ENCODE results near the gene SLC22A1. TPM values are rescaled to one million over a fixed set of nuclear protein-coding genes. Genes with fewer than 3 reads are reported as not detected.

Gene SLC22A1
- total and polyA plus RNA-seq, 2 of the 13 experiments (the other 11 are each of a cell fraction or from before 2014, with no cell fraction given) = 0.80 to 0.87 TPM

DNA sequence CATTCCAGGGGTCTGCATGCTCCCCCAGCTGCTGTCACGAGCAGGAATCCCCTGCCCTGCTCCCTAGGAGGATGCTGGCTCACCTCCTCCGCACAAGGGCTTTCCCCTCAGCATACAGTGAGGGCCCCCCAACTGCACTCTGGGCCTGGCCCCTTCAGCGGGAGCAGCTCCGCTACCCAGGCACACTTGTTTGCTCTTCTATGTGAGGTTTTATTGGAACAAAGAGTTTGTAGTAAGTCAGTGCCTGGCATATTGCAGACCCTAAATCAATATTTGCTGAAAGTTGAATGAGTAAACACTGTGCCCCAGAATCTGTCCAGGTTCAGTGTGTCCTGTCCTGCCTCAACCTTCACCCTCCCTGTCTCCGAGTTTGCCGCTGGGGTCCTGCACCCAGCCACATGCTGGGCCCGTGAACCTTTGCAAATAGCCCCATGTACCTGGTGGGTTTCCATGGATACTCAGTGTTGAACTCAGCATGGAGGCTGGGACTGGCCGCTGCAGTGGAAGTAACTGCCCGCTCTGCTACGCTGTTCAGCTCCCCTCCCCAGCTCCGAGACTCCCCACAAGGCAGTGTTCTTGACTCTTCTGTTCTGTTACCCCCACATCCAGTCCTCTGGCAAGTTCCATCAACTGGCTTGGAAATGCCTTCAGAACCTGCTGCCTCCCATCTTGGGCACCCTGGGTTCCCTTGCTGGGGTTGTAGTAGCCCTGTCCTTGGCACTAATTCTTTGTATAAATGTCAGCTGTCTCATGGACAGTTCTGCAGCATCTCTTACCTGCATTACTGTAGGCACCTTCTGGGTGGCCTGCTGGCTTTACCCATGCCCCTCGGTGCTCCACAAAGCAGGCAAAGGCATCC is 15.7 kb downstream of the SLC22A1 start (continued):
- TF ChIP-seq, protein P1, sequence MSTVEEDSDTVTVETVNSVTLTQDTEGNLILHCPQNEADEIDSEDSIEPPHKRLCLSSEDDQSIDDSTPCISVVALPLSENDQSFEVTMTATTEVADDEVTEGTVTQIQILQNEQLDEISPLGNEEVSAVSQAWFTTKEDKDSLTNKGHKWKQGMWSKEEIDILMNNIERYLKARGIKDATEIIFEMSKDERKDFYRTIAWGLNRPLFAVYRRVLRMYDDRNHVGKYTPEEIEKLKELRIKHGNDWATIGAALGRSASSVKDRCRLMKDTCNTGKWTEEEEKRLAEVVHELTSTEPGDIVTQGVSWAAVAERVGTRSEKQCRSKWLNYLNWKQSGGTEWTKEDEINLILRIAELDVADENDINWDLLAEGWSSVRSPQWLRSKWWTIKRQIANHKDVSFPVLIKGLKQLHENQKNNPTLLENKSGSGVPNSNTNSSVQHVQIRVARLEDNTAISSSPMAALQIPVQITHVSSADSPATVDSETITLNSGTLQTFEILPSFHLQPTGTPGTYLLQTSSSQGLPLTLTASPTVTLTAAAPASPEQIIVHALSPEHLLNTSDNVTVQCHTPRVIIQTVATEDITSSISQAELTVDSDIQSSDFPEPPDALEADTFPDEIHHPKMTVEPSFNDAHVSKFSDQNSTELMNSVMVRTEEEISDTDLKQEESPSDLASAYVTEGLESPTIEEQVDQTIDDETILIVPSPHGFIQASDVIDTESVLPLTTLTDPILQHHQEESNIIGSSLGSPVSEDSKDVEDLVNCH (CRISPR knock-in tag; IDR thresholded peaks at IDR 0.05) = no peak
- no peak for TF ChIP-seq THYN1 (CRISPR knock-in tag; IDR thresholded peaks at IDR 0.05; ENCODE audit: borderline replicate concordance, low read depth)
- TF ChIP-seq, protein P2, sequence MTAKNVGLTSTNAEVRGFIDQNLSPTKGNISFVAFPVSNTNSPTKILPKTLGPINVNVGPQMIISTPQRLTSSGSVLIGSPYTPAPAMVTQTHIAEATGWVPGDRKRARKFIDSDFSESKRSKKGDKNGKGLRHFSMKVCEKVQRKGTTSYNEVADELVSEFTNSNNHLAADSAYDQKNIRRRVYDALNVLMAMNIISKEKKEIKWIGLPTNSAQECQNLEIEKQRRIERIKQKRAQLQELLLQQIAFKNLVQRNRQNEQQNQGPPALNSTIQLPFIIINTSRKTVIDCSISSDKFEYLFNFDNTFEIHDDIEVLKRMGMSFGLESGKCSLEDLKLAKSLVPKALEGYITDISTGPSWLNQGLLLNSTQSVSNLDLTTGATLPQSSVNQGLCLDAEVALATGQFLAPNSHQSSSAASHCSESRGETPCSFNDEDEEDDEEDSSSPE (CRISPR knock-in tag; IDR thresholded peaks at IDR 0.05) = no peak
- TF ChIP-seq, protein P3, sequence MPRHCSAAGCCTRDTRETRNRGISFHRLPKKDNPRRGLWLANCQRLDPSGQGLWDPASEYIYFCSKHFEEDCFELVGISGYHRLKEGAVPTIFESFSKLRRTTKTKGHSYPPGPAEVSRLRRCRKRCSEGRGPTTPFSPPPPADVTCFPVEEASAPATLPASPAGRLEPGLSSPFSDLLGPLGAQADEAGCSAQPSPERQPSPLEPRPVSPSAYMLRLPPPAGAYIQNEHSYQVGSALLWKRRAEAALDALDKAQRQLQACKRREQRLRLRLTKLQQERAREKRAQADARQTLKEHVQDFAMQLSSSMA (CRISPR knock-in tag; IDR thresholded peaks at IDR 0.05) = no peak; the same call in 1 of the 2 replicates
- TF ChIP-seq ZBTB20 (CRISPR knock-in tag; IDR thresholded peaks at IDR 0.05; ENCODE audit: borderline replicate concordance, low read depth) = 0 out of 2 replicates have a peak, but pooled peaks have one; percentile 60
- TF ChIP-seq BHLHE40 (IDR thresholded peaks at IDR 0.05; ENCODE audit: low read length) = peak; percentile 54
- TF ChIP-seq, protein P4, sequence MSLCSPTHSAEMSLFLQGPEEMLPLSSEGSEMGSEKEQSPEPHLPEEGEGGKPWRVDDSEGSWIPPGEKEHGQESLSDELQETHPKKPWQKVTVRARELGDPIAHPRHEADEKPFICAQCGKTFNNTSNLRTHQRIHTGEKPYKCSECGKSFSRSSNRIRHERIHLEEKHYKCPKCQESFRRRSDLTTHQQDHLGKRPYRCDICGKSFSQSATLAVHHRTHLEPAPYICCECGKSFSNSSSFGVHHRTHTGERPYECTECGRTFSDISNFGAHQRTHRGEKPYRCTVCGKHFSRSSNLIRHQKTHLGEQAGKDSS (CRISPR knock-in tag; IDR thresholded peaks at IDR 0.05; ENCODE audit: borderline replicate concordance, low read depth) = peak; percentile 81; the same call in 1 of the 2 replicates
- no peak for TF ChIP-seq NPAS2 (CRISPR knock-in tag; IDR thresholded peaks at IDR 0.05; ENCODE audit: borderline replicate concordance)
- TF ChIP-seq, protein P5, sequence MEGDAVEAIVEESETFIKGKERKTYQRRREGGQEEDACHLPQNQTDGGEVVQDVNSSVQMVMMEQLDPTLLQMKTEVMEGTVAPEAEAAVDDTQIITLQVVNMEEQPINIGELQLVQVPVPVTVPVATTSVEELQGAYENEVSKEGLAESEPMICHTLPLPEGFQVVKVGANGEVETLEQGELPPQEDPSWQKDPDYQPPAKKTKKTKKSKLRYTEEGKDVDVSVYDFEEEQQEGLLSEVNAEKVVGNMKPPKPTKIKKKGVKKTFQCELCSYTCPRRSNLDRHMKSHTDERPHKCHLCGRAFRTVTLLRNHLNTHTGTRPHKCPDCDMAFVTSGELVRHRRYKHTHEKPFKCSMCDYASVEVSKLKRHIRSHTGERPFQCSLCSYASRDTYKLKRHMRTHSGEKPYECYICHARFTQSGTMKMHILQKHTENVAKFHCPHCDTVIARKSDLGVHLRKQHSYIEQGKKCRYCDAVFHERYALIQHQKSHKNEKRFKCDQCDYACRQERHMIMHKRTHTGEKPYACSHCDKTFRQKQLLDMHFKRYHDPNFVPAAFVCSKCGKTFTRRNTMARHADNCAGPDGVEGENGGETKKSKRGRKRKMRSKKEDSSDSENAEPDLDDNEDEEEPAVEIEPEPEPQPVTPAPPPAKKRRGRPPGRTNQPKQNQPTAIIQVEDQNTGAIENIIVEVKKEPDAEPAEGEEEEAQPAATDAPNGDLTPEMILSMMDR (CRISPR knock-in tag; IDR thresholded peaks at IDR 0.05) = 0 out of 2 replicates have a peak, but pooled peaks have one; percentile 3
- TF ChIP-seq, protein P6, sequence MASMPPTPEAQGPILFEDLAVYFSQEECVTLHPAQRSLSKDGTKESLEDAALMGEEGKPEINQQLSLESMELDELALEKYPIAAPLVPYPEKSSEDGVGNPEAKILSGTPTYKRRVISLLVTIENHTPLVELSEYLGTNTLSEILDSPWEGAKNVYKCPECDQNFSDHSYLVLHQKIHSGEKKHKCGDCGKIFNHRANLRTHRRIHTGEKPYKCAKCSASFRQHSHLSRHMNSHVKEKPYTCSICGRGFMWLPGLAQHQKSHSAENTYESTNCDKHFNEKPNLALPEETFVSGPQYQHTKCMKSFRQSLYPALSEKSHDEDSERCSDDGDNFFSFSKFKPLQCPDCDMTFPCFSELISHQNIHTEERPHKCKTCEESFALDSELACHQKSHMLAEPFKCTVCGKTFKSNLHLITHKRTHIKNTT (CRISPR knock-in tag; IDR thresholded peaks at IDR 0.05) = no peak
- no peak; the same call in 1 of the 2 replicates for TF ChIP-seq YEATS2 (CRISPR knock-in tag; IDR thresholded peaks at IDR 0.05; ENCODE audit: borderline replicate concordance)
- no peak for TF ChIP-seq XBP1 (CRISPR knock-in tag; IDR thresholded peaks at IDR 0.05)
- TF ChIP-seq, protein P7, sequence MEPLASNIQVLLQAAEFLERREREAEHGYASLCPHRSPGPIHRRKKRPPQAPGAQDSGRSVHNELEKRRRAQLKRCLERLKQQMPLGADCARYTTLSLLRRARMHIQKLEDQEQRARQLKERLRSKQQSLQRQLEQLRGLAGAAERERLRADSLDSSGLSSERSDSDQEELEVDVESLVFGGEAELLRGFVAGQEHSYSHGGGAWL (CRISPR knock-in tag; IDR thresholded peaks at IDR 0.05) = no peak
- no peak for TF ChIP-seq TAF1 (CRISPR knock-in tag; IDR thresholded peaks at IDR 0.05)
- TF ChIP-seq, protein P8, sequence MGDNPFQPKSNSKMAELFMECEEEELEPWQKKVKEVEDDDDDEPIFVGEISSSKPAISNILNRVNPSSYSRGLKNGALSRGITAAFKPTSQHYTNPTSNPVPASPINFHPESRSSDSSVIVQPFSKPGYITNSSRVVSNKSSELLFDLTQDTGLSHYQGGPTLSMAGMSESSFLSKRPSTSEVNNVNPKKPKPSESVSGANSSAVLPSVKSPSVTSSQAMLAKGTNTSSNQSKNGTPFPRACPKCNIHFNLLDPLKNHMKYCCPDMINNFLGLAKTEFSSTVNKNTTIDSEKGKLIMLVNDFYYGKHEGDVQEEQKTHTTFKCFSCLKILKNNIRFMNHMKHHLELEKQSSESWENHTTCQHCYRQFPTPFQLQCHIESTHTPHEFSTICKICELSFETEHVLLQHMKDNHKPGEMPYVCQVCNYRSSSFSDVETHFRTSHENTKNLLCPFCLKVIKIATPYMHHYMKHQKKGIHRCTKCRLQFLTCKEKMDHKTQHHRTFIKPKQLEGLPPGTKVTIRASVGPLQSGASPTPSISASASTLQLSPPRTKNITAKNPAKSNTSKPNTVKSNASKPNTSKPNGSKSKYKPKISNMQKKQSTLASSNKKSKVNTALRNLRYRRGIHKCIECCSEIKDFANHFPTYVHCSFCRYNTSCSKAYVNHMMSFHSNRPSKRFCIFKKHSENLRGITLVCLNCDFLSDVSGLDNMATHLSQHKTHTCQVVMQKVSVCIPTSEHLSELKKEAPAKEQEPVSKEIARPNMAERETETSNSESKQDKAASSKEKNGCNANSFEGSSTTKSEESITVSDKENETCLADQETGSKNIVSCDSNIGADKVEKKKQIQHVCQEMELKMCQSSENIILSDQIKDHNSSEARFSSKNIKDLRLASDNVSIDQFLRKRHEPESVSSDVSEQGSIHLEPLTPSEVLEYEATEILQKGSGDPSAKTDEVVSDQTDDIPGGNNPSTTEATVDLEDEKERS (CRISPR knock-in tag; IDR thresholded peaks at IDR 0.05) = no peak

Data from HepG2 (cell line).